ENCODE results near the gene STC2.
"Not testable (repeated sequence)": the region's sequence is repeated elsewhere in the genome, so short reads cannot be mapped to it uniquely, and the experiment has no call there.

The STC2 gene

GRCh38 chr5:173327948-173328843 lies at the start of gene STC2:
STC2 (minus strand) TSS chr5:173328414; CDS start chr5:173328193, 221 bp downstream.
- Histone ChIP-seq H2AFZ (peak within 1 kb of the TSS; percentile 48), H3K36me3 (ENCODE audit: control insufficient read depth, insufficient read depth, low read length) (no peaks in the 10 kb centered on the region), H3K4me1 (no peaks in the 10 kb centered on the region), H3K27ac (peak within 1 kb of the TSS; percentile 54), H3K27me3 (ENCODE audit: control insufficient read depth, insufficient read depth, low read length) (no peaks in the 10 kb centered on the region), H3K4me2 (ENCODE audit: low read length) (peak within 1 kb of the TSS; percentile 80), H3K9ac (no peak within 1 kb of the TSS), H3K79me2 (no peaks in the 10 kb centered on the region), H3K4me3 (ENCODE audit: low read depth, low read length) (peak within 1 kb of the TSS; percentile 36), H3K9me3 (ENCODE audit: control insufficient read depth, low read length) (no peaks in the 10 kb centered on the region)
- TF ChIP-seq CTCF (IDR thresholded peaks at IDR 0.05), result no peak

GRCh38 chr5:173371400-173371799 lies 43.2 kb upstream of the STC2 start:
- H2AFZ ChIP-seq, result no peak overlapping the region
- H3K36me3 ChIP-seq (ENCODE audit: control insufficient read depth, insufficient read depth, low read length), result no peaks in the 10 kb centered on the region
- no peaks in the 10 kb centered on the region for H3K9me3 ChIP-seq (ENCODE audit: control insufficient read depth, low read length)
- H3K4me2 ChIP-seq (ENCODE audit: low read length), result no peak overlapping the region
- H3K27me3 ChIP-seq (ENCODE audit: control insufficient read depth, insufficient read depth, low read length), result no peaks in the 10 kb centered on the region
- no peaks in the 10 kb centered on the region for H3K4me1 ChIP-seq
- TF ChIP-seq CTCF (IDR thresholded peaks at IDR 0.05), result no peak
- H3K79me2 ChIP-seq, result no peaks in the 10 kb centered on the region
- H3K27ac ChIP-seq, result no peak overlapping the region
- no peak overlapping the region for H3K9ac ChIP-seq
- no peak overlapping the region for H3K4me3 ChIP-seq (ENCODE audit: low read depth, low read length)

- not testable (repeated sequence) for H3K27ac ChIP-seq; H3K36me3 ChIP-seq (ENCODE audit: control insufficient read depth, insufficient read depth, low read length); H3K79me2 ChIP-seq; H3K4me2 ChIP-seq (ENCODE audit: low read length); H3K27me3 ChIP-seq (ENCODE audit: control insufficient read depth, insufficient read depth, low read length); H3K9ac ChIP-seq; H3K4me3 ChIP-seq (ENCODE audit: low read depth, low read length); H2AFZ ChIP-seq; H3K4me1 ChIP-seq; H3K9me3 ChIP-seq (ENCODE audit: control insufficient read depth, low read length)
Measured at GRCh38 chr5:173363406-173363805, 35.2 kb upstream of the STC2 start.

GRCh38 chr5:173355561-173355960 lies 27.3 kb upstream of the STC2 start:
- Histone ChIP-seq H3K4me3 (ENCODE audit: low read depth, low read length) (no peak overlapping the region), H3K36me3 (ENCODE audit: control insufficient read depth, insufficient read depth, low read length) (no peaks in the 10 kb centered on the region), H3K4me1 (no peaks in the 10 kb centered on the region), H3K9me3 (ENCODE audit: control insufficient read depth, low read length) (no peaks in the 10 kb centered on the region), H3K27me3 (ENCODE audit: control insufficient read depth, insufficient read depth, low read length) (no peaks in the 10 kb centered on the region), H2AFZ (no peak overlapping the region), H3K79me2 (no peaks in the 10 kb centered on the region), H3K27ac (no peak overlapping the region), H3K4me2 (ENCODE audit: low read length) (no peak overlapping the region), H3K9ac (no peak overlapping the region)
- TF ChIP-seq CTCF (IDR thresholded peaks at IDR 0.05), result no peak

GRCh38 chr5:173354645-173355044 lies 26.4 kb upstream of the STC2 start:
- Histone ChIP-seq H3K4me1 (no peaks in the 10 kb centered on the region), H3K9me3 (ENCODE audit: control insufficient read depth, low read length) (no peaks in the 10 kb centered on the region), H3K36me3 (ENCODE audit: control insufficient read depth, insufficient read depth, low read length) (no peaks in the 10 kb centered on the region), H3K9ac (no peak overlapping the region), H2AFZ (no peak overlapping the region), H3K4me2 (ENCODE audit: low read length) (no peak overlapping the region), H3K27ac (no peak overlapping the region), H3K4me3 (ENCODE audit: low read depth, low read length) (no peak overlapping the region), H3K79me2 (no peaks in the 10 kb centered on the region), H3K27me3 (ENCODE audit: control insufficient read depth, insufficient read depth, low read length) (no peaks in the 10 kb centered on the region)
- no peak for TF ChIP-seq CTCF (IDR thresholded peaks at IDR 0.05)

Data from parathyroid adenoma (tissue), 2 donors.